Fibroblast of skin of scalp (primary cell): ENCODE data around the gene PLAC8.
A peak's percentile ranks its signal among the peaks of the same experiment; 100 is the strongest.
"Not testable (repeated sequence)": the region's sequence is repeated elsewhere in the genome, so short reads cannot be mapped to it uniquely, and the experiment has no call there.

Experiments used
- DNase-seq: peaks from one replicate; pipeline ENCODE4 v3.0.0-alpha.2; 2013

Gene PLAC8

DNA sequence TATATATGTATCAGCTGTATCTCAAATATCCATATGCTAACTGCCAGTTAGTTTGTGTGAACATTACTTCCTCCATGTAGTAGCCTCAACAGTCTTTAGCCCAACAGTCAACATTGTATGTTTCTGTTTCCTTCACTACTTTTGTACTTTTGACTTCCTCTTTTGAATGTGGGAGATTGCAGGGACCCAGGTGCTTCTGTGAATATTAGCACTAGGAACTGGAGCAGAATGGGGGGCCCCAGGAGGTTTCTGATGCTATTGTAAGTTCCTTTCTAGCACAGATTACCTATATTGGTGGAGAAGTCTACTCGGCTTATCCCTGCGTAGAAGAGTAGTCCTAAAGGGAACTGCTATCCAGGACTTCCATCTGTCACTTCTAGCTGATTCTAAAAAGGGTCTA, 2.3 kb downstream of the PLAC8 start:
- no peak for DNase-seq

DNA sequence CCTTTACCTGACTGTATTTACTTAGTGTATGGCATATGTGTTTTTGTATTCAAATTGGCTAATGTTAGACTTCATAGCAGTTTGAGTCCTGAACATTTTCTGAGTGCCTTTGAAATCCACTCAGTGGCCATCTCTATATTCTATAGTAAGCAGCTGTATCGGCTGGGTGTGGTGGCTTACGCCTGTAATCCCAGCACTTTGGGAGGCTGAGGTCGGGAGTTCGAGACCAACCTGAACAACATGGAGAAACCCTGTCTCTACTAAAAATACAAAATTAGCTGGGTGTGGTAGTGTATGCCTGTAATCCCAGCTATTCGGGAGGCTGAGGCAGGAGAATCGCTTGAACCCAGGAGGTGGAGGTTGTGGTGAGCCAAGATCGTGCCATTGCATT, 2.8 kb downstream of the PLAC8 start:
- DNase-seq: not testable (repeated sequence)

DNA sequence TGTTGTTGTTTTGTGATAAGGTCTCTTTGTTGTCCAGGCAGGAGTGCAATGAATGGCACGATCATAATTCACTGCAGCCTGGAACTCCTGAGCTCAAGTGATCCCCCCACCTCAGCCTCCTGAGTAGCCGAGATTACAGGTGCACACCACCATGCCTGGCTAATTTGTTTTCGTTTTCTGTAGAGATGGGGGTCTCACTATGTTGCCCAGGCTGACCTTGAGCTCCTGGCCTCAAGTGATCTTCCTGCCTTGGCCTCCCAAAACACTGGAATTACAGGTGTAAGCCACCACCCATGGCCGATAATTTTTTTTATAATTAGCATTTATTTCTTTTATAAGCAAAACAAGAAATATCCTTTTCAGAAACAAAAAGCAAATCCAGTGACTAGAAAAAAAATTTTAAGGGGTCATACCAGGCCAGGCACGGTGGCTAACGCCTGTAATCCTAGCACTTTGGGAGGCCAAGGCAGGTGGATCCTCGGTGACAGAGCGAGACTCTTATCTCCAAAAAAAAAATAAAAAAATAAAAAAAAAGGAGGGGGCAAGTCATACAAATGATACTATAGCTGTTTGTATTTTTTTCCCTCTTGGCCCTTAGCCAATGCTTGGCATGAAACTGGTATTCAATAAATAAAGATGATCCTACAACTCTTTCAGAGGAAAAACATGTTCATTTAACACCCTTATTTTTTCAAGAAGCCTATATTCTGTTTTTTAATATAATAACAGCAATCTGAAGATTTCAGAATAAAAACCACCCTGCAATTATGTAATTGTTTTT, 3.4 kb downstream of the PLAC8 start:
- no peak for DNase-seq

DNA sequence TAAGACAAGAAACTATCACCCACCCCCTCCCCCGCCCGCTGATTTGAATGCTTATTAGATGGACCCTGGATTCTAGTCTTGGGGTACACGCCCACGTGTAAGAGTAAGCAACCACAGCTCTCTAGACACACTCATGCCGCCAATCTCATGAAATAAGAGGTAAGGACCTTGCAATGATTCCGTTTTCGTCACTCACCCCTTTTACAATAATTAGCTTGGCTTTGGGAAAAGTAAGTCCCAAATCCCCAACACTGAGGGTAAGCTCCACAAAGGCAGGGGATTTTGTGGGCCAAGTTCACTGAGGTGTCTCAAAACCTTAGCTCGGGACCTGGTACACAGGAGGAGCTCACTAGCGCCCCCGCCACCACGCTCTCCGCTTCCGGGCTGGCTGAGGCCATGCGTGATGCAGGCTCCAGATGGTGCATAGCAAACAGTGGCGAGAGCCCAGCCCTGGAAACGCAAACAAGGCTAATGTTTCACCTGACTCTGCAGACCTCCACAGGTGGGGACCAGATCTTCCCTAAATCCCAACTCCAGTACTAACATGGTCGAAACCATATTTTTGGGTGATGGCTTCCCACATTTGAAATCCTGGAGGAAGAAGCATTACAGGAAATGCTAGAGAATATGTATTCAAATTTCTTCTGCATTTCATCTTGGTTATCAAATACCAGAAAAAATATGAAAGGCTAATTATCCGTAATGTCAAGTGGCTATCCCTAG, 4.1 kb downstream of the PLAC8 start:
- peak; percentile 74 for DNase-seq

DNA sequence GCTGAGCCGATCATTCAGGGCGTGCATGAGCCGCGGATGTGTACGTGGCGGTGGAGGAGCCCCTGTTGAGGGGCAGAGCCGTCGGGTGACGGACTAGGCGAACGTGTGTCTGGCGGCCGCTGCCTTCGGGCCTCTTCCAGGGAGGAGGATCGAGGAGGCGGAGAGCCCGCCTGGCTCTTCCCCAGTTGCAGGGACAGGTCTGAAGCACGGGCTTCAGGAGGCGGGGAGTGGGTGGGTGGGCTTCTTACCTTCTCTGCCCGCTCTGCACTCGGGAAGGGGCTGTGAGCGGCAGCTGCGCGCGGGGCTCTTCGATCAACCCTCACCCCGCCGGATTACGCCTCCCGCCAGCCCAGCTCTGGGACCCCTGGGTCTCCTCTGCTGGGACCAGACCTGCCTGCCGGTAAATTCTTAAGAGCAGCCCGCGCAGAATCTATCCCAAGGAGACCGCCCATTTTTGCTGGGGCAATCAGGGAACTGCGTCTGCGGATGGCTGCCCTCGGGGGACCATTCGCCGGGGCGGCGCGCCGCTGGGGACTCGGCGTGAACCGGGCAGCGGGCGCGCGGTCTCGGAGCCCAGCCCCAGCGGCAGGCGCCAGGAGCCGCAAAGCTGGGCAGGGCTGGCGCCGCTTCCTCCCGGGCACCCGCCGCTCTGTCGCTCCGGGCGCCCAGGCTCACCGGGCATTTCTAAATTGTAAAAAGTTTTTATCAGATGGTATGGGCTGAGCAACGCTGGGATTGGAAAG, 4.9 kb downstream of the PLAC8 start:
- DNase-seq: peak; percentile 25

DNA sequence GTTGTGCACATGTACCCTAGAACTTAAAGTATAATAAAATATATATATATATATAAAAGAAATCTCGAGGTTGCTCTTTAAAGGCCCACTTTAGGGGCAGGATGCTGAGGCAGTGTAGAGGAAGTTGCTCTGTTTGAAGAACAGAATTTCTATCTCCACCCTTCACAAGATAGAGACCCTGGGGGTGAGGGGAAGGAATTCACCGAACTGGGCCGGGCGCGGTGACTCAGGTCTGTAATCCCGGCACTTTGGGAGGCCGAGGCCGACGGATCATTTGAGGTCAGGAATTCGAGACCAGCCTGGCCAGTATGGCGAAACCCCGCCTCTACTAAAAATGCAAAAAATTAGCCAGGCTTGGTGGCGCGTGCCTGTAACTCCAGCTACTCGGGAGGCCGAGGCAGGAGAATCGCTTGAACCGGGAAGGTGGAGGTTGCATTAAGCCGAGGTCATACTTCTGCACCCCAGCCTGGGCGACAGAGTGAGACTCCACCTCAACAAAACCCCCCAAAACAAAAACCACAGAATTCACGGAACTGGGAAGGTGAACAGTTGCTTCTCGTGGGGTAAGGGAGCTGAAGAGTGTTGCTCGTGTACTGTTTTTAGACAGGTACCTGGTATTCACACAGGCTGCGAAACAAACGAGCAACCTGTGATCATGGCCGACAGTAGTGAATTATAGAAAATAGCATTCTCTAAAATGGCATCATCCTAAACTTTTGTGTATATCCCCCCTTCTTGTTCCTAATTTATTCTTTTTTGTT, 6.2 kb downstream of the PLAC8 start:
- DNase-seq: no peak

DNA sequence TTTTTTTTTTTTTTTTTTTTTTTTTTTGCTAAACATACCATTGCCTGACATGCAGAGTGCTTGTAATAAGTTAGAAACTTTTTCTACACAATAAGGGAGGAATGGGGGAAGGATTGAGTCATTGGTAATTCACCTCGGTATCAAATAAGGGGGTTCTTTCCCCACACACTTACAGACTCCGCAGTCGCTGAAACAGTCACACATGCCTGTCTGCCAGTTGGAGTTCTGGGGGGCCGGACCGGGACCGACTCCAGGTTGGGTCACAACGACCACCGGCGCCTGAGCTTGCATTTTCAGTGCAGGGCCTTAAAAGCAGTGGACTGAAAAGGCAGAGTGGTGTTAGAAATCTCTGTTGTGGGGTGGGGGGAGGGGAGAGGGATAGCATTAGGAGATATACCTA, 6.9 kb downstream of the PLAC8 start:
- no peak for DNase-seq

DNA sequence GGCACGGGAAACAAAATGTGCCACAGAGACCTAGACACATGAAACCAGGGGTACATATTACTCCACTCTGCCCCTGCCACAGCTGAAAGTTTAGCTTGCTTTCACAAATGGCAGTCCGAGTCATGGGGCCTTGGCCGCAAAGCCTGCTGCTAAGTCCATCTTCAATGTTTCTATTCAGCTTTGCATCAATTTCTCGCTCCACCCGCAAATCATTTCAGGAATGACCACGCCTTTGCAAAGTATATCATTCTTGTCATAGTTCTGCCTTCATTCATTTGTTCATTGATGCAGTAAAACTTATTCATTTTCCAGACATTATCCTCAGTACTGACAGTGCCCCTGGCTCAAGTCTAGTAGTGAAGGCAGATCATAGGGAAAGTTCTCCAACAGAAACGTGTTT, 9.5 kb downstream of the PLAC8 start:
- DNase-seq: no peak

DNA sequence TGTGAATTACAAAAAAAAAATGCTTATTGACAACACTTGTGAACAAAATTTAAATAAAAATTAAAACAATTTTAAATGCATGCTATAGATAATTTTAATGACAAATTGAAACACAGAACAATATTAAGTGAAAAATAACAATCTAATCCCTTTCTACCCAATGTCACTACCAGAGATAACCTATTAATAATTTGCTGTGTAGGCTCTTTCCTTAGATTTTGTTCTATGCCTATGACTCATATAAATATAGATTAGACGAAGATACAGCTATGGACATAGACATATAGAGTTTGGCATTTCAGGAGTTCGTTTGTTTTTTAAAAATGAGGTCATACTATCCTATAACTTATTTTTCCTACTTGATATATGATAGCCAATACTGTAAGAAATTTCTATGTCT, 18.1 kb downstream of the PLAC8 start:
- no peak for DNase-seq

DNA sequence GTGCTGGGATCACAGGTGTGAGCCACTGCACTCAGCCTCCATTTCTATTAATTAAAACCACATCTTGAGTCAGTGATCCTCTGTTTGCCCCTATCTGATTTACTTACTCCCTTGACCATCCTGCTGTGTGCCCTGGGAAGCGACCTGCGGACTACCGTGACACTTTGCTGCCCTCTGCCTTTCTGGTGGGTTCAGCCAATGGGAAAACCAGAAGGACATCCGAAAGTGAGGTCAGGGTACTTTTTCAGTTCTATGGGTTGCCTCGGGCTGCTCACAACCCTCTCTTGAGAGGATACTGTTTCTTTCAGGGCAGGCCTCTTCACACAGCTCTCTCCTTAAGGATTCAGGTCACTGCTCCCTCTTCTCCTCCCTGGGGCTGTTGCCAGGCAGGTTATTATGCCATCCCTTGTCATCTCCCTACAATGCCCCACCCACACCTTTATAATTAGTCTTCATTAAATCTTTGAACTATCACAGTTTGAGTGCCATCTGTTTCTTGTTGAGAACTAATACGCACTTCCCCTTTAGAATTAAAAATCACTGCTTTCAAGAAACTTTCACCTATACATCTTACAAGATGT, 21.4 kb downstream of the PLAC8 start:
- DNase-seq: no peak

DNA sequence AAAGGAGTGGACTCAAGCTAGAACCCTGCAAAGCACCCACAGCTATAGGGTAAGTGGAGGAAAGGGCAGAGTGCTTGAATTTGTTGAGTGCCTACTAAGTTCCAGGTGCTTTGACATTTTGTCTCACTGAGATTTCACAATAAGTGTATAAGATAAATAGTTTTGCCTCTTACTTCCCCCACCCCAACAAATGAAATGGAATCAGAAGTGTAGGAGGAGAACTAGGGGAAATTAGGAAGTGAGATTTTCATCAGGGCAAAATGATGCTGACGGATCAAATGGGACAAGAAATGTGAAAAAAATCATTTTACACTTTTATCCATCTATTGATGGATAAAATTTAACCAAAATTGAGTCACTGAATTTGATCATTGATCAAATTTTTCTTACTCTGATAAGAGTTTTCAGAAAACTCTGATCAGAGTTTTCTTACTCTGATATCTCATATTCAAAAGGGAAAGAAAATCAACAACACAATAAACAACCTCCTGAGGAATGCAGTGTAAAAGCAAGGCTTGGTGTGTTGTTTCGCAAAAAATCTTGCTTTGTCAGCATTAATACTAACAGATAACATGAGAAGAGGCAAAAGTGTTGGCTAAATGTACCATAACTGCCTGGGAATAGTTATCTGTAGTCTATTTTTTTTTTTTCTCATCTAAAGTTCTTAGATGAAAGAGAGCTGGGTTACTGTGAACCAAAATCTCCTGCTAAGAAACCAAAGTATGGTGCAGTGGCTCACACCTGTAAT, 24.9 kb downstream of the PLAC8 start:
- DNase-seq: no peak

DNA sequence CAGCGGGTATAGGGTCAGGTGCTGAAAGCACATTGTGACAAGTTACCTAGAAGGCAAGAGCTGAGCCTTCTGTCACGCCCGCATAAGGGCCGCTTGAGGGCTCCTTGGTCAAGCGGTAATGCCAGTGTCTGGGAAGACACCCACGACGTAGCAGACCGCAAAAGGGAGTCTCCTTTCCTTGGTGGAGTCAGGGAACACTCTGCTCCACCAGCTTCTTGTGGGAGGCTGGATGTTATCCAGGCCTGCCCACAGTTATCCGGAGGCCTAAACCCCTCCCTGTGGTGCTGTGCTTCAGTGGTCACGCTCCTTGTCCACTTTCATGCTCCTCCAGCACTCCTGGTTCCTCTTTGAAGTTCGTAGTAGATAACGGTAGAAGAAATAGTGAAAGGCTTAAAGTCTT, 29.6 kb downstream of the PLAC8 start:
- DNase-seq: not testable (repeated sequence)

DNA sequence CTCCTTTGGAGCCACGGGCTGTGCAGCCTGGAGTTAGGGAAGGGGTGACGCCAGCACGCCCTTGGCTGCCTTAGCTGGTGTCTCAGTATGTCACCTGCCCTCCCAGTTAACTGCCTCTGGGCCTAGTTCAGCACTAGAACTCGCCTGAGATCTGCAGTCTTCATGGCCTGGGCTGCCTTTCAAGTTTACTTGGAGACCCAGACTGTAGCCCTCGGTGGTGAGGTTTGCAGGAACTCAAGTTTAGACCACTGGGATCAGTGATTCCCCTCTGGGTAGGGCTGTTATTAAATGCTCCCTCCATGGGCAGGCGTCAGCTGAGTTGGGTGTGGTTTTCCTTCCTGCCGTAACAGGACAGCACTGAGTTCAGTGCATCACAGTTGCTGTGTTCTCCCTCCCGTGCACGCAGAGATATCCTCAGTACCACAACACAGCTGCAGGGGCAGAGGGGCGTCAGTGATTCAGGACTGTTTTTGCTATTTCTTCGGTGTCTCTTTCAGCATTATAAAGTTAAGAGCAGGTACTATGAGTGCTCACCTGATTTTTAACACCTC, 30.5 kb downstream of the PLAC8 start:
- no peak for DNase-seq

DNA sequence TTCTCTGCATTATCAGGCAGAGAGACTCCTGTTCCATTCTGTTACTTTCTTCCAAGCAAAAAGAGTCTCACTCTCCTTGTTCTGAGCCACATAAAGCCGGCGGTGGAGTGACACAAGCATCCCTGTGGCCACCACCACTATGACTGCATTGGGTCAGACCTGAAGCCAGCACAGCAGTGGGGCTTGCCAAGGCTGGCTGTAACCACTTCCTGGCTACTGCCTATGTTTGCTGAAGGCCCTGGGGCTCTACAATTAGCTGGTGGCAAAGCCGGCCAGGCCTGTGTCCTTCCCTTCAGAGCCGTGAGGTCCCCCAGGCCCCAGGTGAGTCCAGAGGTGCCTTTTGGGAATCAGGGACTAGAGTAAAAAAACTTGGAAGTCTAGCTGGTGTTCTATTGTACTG, 31.8 kb downstream of the PLAC8 start:
- no peak for DNase-seq

DNA sequence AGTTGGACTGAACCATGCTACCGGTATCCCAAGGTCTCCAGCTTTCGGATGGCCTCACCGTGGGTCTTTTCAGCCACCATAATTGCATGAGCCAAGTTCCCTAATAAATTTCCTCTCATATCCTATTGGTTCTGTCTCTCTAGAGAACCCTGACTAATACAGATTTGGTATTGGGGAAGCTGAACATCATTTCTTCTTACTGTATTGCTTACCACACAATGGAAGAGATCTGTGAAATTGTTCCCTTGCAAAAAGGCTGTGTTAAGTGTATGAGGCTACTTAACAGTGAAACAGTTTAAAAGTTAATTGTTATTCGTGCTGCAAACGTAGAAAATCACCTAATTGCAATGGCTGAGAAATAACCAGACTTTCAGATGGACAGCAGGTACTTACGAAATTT, 34.0 kb downstream of the PLAC8 start:
- DNase-seq: no peak

DNA sequence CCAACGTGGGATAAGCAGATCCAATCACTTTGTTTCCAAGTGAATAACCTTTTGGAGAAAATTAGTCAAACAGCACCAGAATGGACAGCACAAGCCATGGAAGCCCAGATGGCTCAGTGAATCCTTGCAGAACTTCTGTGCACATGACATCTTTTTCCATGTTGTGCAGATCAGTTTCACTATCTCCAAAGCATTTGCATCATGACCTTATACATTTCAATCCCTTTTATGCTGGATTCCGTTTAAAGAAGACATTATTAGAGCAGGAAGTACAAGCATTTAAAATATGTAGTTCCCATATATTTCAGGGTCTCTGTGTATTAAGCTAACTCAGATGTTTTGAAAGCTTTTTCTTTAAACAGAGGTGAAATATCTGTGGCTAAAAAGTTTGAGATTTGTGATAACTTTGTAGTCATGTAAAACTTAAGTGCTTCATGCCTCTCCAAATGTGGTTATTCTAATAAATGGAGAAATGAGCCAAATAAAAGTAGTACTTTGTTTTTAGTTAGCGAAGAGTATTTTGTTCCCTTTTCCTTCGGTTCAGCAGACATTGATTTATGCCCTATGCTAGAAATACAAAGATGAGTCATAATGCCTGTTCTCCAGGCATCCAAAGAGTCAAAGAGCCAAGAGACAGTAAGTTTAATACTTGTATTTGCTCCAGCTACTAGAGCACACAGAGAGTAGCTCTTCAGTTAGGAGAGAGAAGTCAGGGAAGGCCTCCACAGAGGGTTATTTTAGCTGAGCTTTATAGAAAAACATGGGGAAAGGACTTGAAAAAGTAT, 39.0 kb downstream of the PLAC8 start:
- DNase-seq: peak; percentile 52

DNA sequence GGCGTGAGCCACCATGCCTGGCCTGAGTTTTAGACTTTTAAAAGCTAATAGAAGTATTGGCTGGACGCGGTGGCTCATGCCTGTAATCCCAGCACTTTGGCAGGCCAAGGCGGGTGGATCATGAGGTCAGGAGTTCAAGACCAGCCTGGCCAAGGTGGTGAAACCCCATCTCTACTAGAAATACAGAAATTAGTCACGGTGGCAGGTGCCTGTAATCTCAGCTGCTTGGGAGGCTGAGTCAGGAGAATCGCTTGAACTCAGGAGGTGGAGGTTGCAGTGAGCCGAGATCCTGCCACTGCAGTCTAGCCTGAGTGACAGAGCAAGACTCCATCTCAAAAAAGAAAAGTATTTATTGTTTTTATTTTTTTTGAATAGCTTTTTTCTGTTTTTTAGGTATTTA, 39.7 kb downstream of the PLAC8 start:
- not testable (repeated sequence) for DNase-seq

DNA sequence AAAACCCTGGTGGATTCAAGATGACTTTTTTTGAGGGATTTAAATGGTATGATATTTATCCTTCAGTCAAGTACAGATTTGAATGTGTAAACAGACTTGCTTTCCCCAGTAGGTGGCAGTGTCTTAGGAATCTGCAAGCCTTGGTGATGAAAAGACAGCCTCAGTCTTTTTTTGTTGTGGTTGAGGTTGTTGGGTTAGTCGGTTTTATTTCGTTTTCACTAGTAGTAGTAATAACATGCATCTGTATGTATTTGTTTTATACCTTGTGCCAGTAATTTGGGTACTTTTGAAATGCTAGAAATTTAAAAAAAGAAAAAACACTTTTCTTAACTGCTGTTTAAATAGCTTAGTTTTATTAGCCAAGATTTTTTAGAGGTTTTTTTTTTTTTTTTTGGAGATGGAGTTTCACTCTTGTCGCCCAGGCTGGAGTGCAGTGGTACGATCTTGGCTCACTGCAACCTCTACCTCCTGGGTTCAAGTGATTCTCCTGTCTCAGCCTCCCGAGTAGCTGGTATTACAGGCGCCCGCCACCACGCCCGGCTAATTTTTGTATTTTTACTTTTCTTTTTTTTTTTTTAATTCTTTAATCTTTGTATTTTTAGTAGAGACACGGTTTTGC, 40.3 kb downstream of the PLAC8 start:
- DNase-seq: peak; percentile 82

DNA sequence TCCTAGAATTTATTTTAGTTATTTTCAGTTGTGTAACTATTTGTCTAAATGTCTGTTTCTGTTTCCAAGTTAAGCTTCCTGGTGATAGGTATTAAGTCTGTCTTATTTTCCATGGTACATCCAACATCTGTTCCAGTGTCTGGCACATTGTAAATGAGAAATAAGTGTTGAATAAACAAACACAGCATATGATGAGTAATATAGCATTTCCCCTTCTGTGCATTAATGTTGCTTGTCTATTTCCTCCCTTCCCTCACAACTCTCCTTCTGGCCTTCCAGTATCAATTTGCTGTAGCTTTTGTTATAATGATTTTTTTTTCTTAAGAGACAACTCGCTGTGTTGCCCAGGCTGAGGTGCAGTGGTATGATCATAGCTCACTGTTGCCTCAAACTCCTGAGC, 43.4 kb downstream of the PLAC8 start:
- DNase-seq: no peak

DNA sequence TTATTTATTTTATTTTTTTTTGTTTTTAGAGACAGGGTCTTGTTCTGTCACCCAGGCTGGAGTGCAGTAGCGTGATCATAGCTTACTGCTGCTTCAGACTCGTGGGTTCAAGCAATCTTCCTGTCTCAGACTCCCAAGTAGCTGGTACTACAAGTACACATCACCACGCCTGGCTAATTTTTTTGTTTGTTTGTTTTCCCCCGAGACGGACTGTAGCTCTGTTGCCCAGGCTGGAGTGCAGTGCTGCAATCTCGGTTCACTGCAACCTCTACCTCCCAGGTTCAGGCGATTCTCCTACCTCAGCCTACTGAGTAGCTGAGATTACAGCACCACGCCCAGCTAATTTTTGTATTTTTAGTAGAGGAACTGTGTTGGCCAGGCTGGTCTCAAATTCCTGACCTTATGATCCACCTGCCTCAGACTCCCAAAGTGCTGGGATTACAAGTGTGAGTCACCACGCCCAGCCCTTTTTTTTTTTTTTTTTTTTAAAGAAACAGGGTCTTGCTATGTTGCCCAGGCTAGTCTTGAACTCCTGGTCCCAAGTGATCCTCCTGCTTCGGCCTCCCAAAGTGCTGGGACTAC, 47.4 kb downstream of the PLAC8 start:
- no peak for DNase-seq
